Vagina (tissue), 2 donors: Measurements from ENCODE around the gene AKAP13.
"Not testable (repeated sequence)": the region's sequence is repeated elsewhere in the genome, so short reads cannot be mapped to it uniquely, and the experiment has no call there.

Source experiments
- CTCF ChIP-seq, 3 experiments: fragments of 450-650 bp in 2 of 3; fragments of 200-600 bp in 1 of 3; sonication (generic) in 1 of 3; IDR thresholded peaks; one replicate each; pipeline ENCODE4 v1.5.1; 2017 to 2019; ENCODE audit warnings: antibody characterized with exemption in 3 of 3, mild to moderate bottlenecking in 2 of 3, moderate library complexity in 2 of 3
- POLR2A ChIP-seq, 2 donors: fragments of 450-650 bp; IDR thresholded peaks; one replicate each; pipeline ENCODE4 v1.6.1; 2017; ENCODE audit warnings: antibody characterized with exemption in 2 of 2, mild to moderate bottlenecking in 2 of 2, moderate library complexity in 2 of 2
- POLR2AphosphoS5 ChIP-seq, 2 donors: sonication (generic); formaldehyde crosslinking; IDR thresholded peaks; one replicate each; pipeline ENCODE4 v1.9.0; 2017; ENCODE audit warnings: antibody characterized with exemption in 2 of 2, mild to moderate bottlenecking in 2 of 2, low read depth in 1 of 2; ENCODE audit not compliant: insufficient read depth in 1 of 2

- TF ChIP-seq POLR2A (IDR thresholded peaks at IDR 0.05); CTCF (IDR thresholded peaks at IDR 0.05); POLR2AphosphoS5 (IDR thresholded peaks at IDR 0.05; ENCODE audit: insufficient read depth in 1 of 2, low read depth in 1 of 2): not testable (repeated sequence)
Measured at GRCh38 chr15:85484923-85485322, 104.5 kb downstream of the AKAP13 start.
